ENCODE results near the gene F2RL1. TPM values are rescaled to one million over a fixed set of nuclear protein-coding genes. Genes with fewer than 3 reads are reported as not detected.
"Not testable (repeated sequence)": the region's sequence is repeated elsewhere in the genome, so short reads cannot be mapped to it uniquely, and the experiment has no call there.

F2RL1 gene
- total and polyA plus RNA-seq, 2 donors (not counting 1 experiment from before 2014, with no cell fraction given), result 0.04 to 0.64 TPM

DNA sequence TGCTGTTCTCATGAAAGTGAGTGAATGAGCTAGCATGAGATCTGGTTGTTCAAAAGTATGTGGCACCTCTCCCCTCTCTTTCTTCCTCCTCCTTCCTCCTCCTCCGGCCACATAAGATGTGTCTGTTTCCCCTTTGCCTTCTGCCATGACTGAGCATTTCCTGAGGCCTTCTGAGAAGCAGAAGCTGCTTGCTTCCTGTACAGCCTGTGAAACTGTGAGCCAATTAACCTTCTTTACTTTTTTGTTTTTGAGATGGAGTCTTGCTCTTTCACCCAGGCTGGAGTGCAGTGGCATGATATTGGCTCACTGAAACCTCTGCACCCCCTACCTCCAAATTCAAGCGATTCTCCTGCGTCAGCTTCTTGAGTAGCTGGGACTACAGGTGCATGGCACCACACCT lies 37.1 kb downstream of the F2RL1 start:
- H3K27me3 ChIP-seq (replicated peaks in 1 of 4; ENCODE audit: control extremely low read depth in 1 of 4, control insufficient read depth in 3 of 4, insufficient read depth in 4 of 4, low read length in 3 of 4), result no peaks in the 10 kb centered on the region
- H4K20me1 ChIP-seq (ENCODE audit: control insufficient read depth, insufficient read depth, low read length, poor library complexity, severe bottlenecking), result no peaks in the 10 kb centered on the region
- peaks cover 0 to 9% (median 0%) of the 10 kb centered on the region in 3 donors for H3K9me3 ChIP-seq (ENCODE audit: control extremely low read depth in 1 of 3, control insufficient read depth in 2 of 3, insufficient read depth in 1 of 3, low read length in 2 of 3)
- H3K9me3 Mint-ChIP-seq (ENCODE audit: insufficient read depth), result peaks cover 2% of the 10 kb centered on the region
- H3K79me2 ChIP-seq (ENCODE audit: control insufficient read depth, insufficient read depth, low read length), result no peaks in the 10 kb centered on the region
- DNase-seq (peak; percentile 50), ATAC-seq (ENCODE audit: low read depth) (peak; percentile 45)
- POLR2A ChIA-PET, result interaction anchor here (0.8 kb wide), 1 partner anchor 230 kb away, joined by 3 read pairs; no protein-coding TSS in a partner anchor
- no peaks in the 10 kb centered on the region for H3K27me3 Mint-ChIP-seq
- H3K36me3 ChIP-seq (replicated peaks in 1 of 2; ENCODE audit: control extremely low read depth in 1 of 2, control insufficient read depth in 1 of 2, extremely low read depth in 1 of 2, insufficient read depth in 2 of 2, low read length in 1 of 2), result no peaks in the 10 kb centered on the region
- peak overlapping the region; percentile 23 for H3K4me3 Mint-ChIP-seq
- no peak overlapping the region for H3K4me3 ChIP-seq (ENCODE audit: control extremely low read depth in 1 of 5, extremely low read depth in 1 of 5, insufficient read depth in 1 of 5, low read depth in 2 of 5, low read length in 4 of 5)
- intact Hi-C loops (cut with micrococcal nuclease), result no loop called here
- H3K4me2 ChIP-seq (replicated peaks; ENCODE audit: low read depth, low read length, poor library complexity, severe bottlenecking), result peak overlapping the region; percentile 40
- H3K4me1 ChIP-seq (ENCODE audit: control insufficient read depth in 2 of 2, insufficient read depth in 2 of 2, low read length in 2 of 2), result peaks cover 28 to 34% of the 10 kb centered on the region in 2 donors
- 0% methylated on average over 1 of the region's 3 CpGs for WGBS (ENCODE audit: insufficient coverage)
- peaks cover 35% of the 10 kb centered on the region for H3K4me1 Mint-ChIP-seq
- H3K9ac ChIP-seq (ENCODE audit: low read length), result no peak overlapping the region
- TF ChIP-seq, protein P1, sequence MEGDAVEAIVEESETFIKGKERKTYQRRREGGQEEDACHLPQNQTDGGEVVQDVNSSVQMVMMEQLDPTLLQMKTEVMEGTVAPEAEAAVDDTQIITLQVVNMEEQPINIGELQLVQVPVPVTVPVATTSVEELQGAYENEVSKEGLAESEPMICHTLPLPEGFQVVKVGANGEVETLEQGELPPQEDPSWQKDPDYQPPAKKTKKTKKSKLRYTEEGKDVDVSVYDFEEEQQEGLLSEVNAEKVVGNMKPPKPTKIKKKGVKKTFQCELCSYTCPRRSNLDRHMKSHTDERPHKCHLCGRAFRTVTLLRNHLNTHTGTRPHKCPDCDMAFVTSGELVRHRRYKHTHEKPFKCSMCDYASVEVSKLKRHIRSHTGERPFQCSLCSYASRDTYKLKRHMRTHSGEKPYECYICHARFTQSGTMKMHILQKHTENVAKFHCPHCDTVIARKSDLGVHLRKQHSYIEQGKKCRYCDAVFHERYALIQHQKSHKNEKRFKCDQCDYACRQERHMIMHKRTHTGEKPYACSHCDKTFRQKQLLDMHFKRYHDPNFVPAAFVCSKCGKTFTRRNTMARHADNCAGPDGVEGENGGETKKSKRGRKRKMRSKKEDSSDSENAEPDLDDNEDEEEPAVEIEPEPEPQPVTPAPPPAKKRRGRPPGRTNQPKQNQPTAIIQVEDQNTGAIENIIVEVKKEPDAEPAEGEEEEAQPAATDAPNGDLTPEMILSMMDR (IDR thresholded peaks at IDR 0.05), result no peak
- no peak for TF ChIP-seq EZH2 (IDR thresholded peaks at IDR 0.05; ENCODE audit: borderline replicate concordance, insufficient read depth, low read depth, low read length, poor library complexity, severe bottlenecking)
- CTCF ChIA-PET, result interaction anchor here (1.3 kb wide), 1 partner anchor 14 kb away, joined by 5 read pairs; no protein-coding TSS in a partner anchor
- peak overlapping the region; percentile 70 for H2AFZ ChIP-seq (ENCODE audit: insufficient read depth, low read depth, low read length, poor library complexity, severe bottlenecking)
- H3K27ac ChIP-seq (ENCODE audit: low read length in 2 of 2), result peak overlapping the region; percentile 20 to 32
- peak overlapping the region; percentile 63 for H3K27ac Mint-ChIP-seq

DNA sequence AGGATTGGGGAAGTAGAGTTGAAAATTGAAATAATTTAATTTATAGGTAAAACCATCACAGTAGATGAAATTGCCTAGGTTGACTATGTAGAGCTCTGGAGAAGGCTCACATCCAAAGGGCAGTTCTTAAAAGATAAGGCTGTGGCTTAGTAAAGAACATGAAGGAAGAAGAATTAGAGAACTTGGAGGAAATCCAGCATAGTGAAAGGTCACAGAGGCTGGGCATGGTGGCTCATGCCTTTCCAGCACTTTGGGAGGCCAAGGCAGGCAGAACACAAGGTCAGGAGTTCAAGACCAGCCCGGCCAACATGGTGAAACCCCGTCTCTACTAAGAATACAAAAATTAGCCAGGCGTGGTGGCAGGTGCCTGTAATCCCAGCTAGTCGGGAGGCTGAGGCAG lies 38.0 kb downstream of the F2RL1 start:
- H3K4me2 ChIP-seq (replicated peaks; ENCODE audit: low read depth, low read length, poor library complexity, severe bottlenecking), result peak overlapping the region; percentile 40
- H3K4me1 Mint-ChIP-seq, result peaks cover 26% of the 10 kb centered on the region
- H3K9me3 ChIP-seq (ENCODE audit: control extremely low read depth in 1 of 3, control insufficient read depth in 2 of 3, insufficient read depth in 1 of 3, low read length in 2 of 3); H4K20me1 ChIP-seq (ENCODE audit: control insufficient read depth, insufficient read depth, low read length, poor library complexity, severe bottlenecking); ATAC-seq (ENCODE audit: low read depth); H3K9me3 Mint-ChIP-seq (ENCODE audit: insufficient read depth); intact Hi-C loops (cut with micrococcal nuclease); POLR2A ChIA-PET; H3K27ac ChIP-seq (ENCODE audit: low read length in 2 of 2); H3K27me3 Mint-ChIP-seq; DNase-seq; H3K79me2 ChIP-seq (ENCODE audit: control insufficient read depth, insufficient read depth, low read length); H3K4me3 ChIP-seq (ENCODE audit: control extremely low read depth in 1 of 5, extremely low read depth in 1 of 5, insufficient read depth in 1 of 5, low read depth in 2 of 5, low read length in 4 of 5); H3K36me3 ChIP-seq (replicated peaks in 1 of 2; ENCODE audit: control extremely low read depth in 1 of 2, control insufficient read depth in 1 of 2, extremely low read depth in 1 of 2, insufficient read depth in 2 of 2, low read length in 1 of 2); H3K27me3 ChIP-seq (replicated peaks in 1 of 4; ENCODE audit: control extremely low read depth in 1 of 4, control insufficient read depth in 3 of 4, insufficient read depth in 4 of 4, low read length in 3 of 4); H3K9ac ChIP-seq (ENCODE audit: low read length); H3K27ac Mint-ChIP-seq: not testable (repeated sequence)
- H3K4me3 Mint-ChIP-seq, result peak overlapping the region; percentile 19
- CTCF ChIA-PET, result interaction anchor here (1.3 to 2.0 kb wide), 2 partner anchors 10 to 13 kb away, joined by 4 to 5 read pairs; no protein-coding TSS in a partner anchor
- WGBS (ENCODE audit: insufficient coverage), result no CpG with 5 or more reads among the region's 4 CpGs
- peak overlapping the region; percentile 70 for H2AFZ ChIP-seq (ENCODE audit: insufficient read depth, low read depth, low read length, poor library complexity, severe bottlenecking)
- H3K4me1 ChIP-seq (ENCODE audit: control insufficient read depth in 2 of 2, insufficient read depth in 2 of 2, low read length in 2 of 2), result peaks cover 19 to 26% of the 10 kb centered on the region in 2 donors
